ENCODE measurements around the gene OSGIN1. TPM values are rescaled to one million over a fixed set of nuclear protein-coding genes. Genes with fewer than 3 reads are reported as not detected.

Gene OSGIN1
- total RNA-seq, 4 donors from 2014 or later, result 17.3 to 99.7 (median 75.2) TPM

GRCh38 chr16:83972256-83973008 is 19.4 kb downstream of the OSGIN1 start:
- TF ChIP-seq CTCF (IDR thresholded peaks at IDR 0.05) (no peak), POLR2A (IDR thresholded peaks at IDR 0.05) (no peak)
- no peak for DNase-seq
- no peak overlapping the region for H3K27ac ChIP-seq
- H3K9me3 ChIP-seq, result no peaks in the 10 kb centered on the region
- peaks cover 0 to 4% of the 10 kb centered on the region in 2 donors for H3K27me3 ChIP-seq
- H3K36me3 ChIP-seq, result no peaks in the 10 kb centered on the region
- H3K4me3 ChIP-seq, result no peak overlapping the region
- peaks cover 0 to 8% (median 2%) of the 10 kb centered on the region in 4 donors for H3K4me1 ChIP-seq

- no peaks in the 10 kb centered on the region for H3K9me3 ChIP-seq
- H3K27ac ChIP-seq, result no peak overlapping the region
- peaks cover 0 to 4% of the 10 kb centered on the region in 2 donors for H3K27me3 ChIP-seq
- H3K36me3 ChIP-seq, result no peaks in the 10 kb centered on the region
- TF ChIP-seq POLR2A (IDR thresholded peaks at IDR 0.05) (no peak), CTCF (IDR thresholded peaks at IDR 0.05) (no peak)
- peaks cover 0 to 5% (median 2%) of the 10 kb centered on the region in 4 donors for H3K4me1 ChIP-seq
- no peak overlapping the region for H3K4me3 ChIP-seq
- no peak for DNase-seq
Observed at GRCh38 chr16:83973077-83973476, 20.0 kb downstream of the OSGIN1 start.

GRCh38 chr16:83973581-83974385 is 20.7 kb downstream of the OSGIN1 start:
- Histone ChIP-seq H3K4me3 (no peak overlapping the region), H3K4me1 (peaks cover 0 to 2% (median under 1%) of the 10 kb centered on the region in 4 donors), H3K9me3 (no peaks in the 10 kb centered on the region), H3K27me3 (peaks cover 0 to 4% of the 10 kb centered on the region in 2 donors), H3K27ac (no peak overlapping the region), H3K36me3 (no peaks in the 10 kb centered on the region)
- TF ChIP-seq CTCF (IDR thresholded peaks at IDR 0.05), result no peak
- TF ChIP-seq POLR2A (IDR thresholded peaks at IDR 0.05), result no peak
- no peak for DNase-seq

GRCh38 chr16:83974475-83974874 is 21.4 kb downstream of the OSGIN1 start:
- no peak for TF ChIP-seq POLR2A (IDR thresholded peaks at IDR 0.05)
- no peak for TF ChIP-seq CTCF (IDR thresholded peaks at IDR 0.05)
- Histone ChIP-seq H3K9me3 (no peaks in the 10 kb centered on the region), H3K27me3 (no peaks in the 10 kb centered on the region), H3K4me1 (no peaks in the 10 kb centered on the region), H3K4me3 (no peak overlapping the region), H3K36me3 (no peaks in the 10 kb centered on the region), H3K27ac (no peak overlapping the region)
- no peak for DNase-seq

GRCh38 chr16:83975590-83976260 is 22.7 kb downstream of the OSGIN1 start:
- H3K36me3 ChIP-seq, result no peaks in the 10 kb centered on the region
- no peak for TF ChIP-seq POLR2A (IDR thresholded peaks at IDR 0.05)
- no peak for TF ChIP-seq CTCF (IDR thresholded peaks at IDR 0.05)
- no peak overlapping the region for H3K4me3 ChIP-seq
- H3K4me1 ChIP-seq, result no peaks in the 10 kb centered on the region
- no peak overlapping the region for H3K27ac ChIP-seq
- H3K27me3 ChIP-seq, result no peaks in the 10 kb centered on the region
- DNase-seq, result no peak
- H3K9me3 ChIP-seq, result no peaks in the 10 kb centered on the region

Data from Peyer's patch (tissue), 4 donors.